ENCODE data around the gene PPP6R3.

The PPP6R3 gene

GRCh38 chr11:68560216-68560615 lies 99.7 kb downstream of the PPP6R3 start:
- no peaks in the 10 kb centered on the region for H3F3A ChIP-seq (ENCODE audit: insufficient read depth, low read length)
- no peak overlapping the region for H2AFZ ChIP-seq (ENCODE audit: low read length)
- peaks cover 91% of the 10 kb centered on the region for H3K36me3 ChIP-seq (ENCODE audit: insufficient read depth, low read length)
- H4K20me1 ChIP-seq (ENCODE audit: insufficient read depth, low read length): no peaks in the 10 kb centered on the region
- H3K9me3 ChIP-seq (ENCODE audit: low read length): no peaks in the 10 kb centered on the region
- no peaks in the 10 kb centered on the region for H3K27me3 ChIP-seq (ENCODE audit: insufficient read depth, low read length)
- H3K9me2 ChIP-seq (ENCODE audit: low read depth, low read length): no peaks in the 10 kb centered on the region
- no peaks in the 10 kb centered on the region for H3K79me2 ChIP-seq (ENCODE audit: insufficient read depth, low read length)
- H3K4me3 ChIP-seq (ENCODE audit: low read depth, low read length, poor library complexity, severe bottlenecking): no peak overlapping the region
- H3K4me2 ChIP-seq (ENCODE audit: low read length): no peak overlapping the region
- H3K27ac ChIP-seq (ENCODE audit: low read depth, low read length, poor library complexity, severe bottlenecking): no peak overlapping the region
- peaks cover 7% of the 10 kb centered on the region for H3K4me1 ChIP-seq (ENCODE audit: insufficient read depth, low read length, severe bottlenecking)
- H3K9ac ChIP-seq (ENCODE audit: low read length): no peak overlapping the region
- no peak for TF ChIP-seq CTCF (IDR thresholded peaks at IDR 0.05; ENCODE audit: low read length)
- no peak for TF ChIP-seq EZH2 (IDR thresholded peaks at IDR 0.05; ENCODE audit: borderline replicate concordance, low read length)

GRCh38 chr11:68563454-68563853 lies 102.9 kb downstream of the PPP6R3 start:
- H3K4me3 ChIP-seq (ENCODE audit: low read depth, low read length, poor library complexity, severe bottlenecking): no peak overlapping the region
- H2AFZ ChIP-seq (ENCODE audit: low read length): no peak overlapping the region
- H3K27me3 ChIP-seq (ENCODE audit: insufficient read depth, low read length): no peaks in the 10 kb centered on the region
- no peaks in the 10 kb centered on the region for H3K9me2 ChIP-seq (ENCODE audit: low read depth, low read length)
- no peaks in the 10 kb centered on the region for H3K79me2 ChIP-seq (ENCODE audit: insufficient read depth, low read length)
- no peaks in the 10 kb centered on the region for H3K9me3 ChIP-seq (ENCODE audit: low read length)
- no peaks in the 10 kb centered on the region for H3F3A ChIP-seq (ENCODE audit: insufficient read depth, low read length)
- peaks cover 93% of the 10 kb centered on the region for H3K36me3 ChIP-seq (ENCODE audit: insufficient read depth, low read length)
- H3K4me1 ChIP-seq (ENCODE audit: insufficient read depth, low read length, severe bottlenecking): peaks cover 7% of the 10 kb centered on the region
- no peak overlapping the region for H3K27ac ChIP-seq (ENCODE audit: low read depth, low read length, poor library complexity, severe bottlenecking)
- H4K20me1 ChIP-seq (ENCODE audit: insufficient read depth, low read length): no peaks in the 10 kb centered on the region
- H3K9ac ChIP-seq (ENCODE audit: low read length): no peak overlapping the region
- H3K4me2 ChIP-seq (ENCODE audit: low read length): no peak overlapping the region
- TF ChIP-seq EZH2 (IDR thresholded peaks at IDR 0.05; ENCODE audit: borderline replicate concordance, low read length): no peak
- no peak for TF ChIP-seq CTCF (IDR thresholded peaks at IDR 0.05; ENCODE audit: low read length)

- peaks cover 92% of the 10 kb centered on the region for H3K36me3 ChIP-seq (ENCODE audit: insufficient read depth, low read length)
- H2AFZ ChIP-seq (ENCODE audit: low read length): no peak overlapping the region
- H3K27me3 ChIP-seq (ENCODE audit: insufficient read depth, low read length): no peaks in the 10 kb centered on the region
- no peaks in the 10 kb centered on the region for H4K20me1 ChIP-seq (ENCODE audit: insufficient read depth, low read length)
- no peaks in the 10 kb centered on the region for H3K9me3 ChIP-seq (ENCODE audit: low read length)
- no peaks in the 10 kb centered on the region for H3F3A ChIP-seq (ENCODE audit: insufficient read depth, low read length)
- no peak overlapping the region for H3K9ac ChIP-seq (ENCODE audit: low read length)
- H3K9me2 ChIP-seq (ENCODE audit: low read depth, low read length): no peaks in the 10 kb centered on the region
- no peaks in the 10 kb centered on the region for H3K79me2 ChIP-seq (ENCODE audit: insufficient read depth, low read length)
- TF ChIP-seq EZH2 (IDR thresholded peaks at IDR 0.05; ENCODE audit: borderline replicate concordance, low read length): no peak
- no peak for TF ChIP-seq CTCF (IDR thresholded peaks at IDR 0.05; ENCODE audit: low read length)
- no peak overlapping the region for H3K27ac ChIP-seq (ENCODE audit: low read depth, low read length, poor library complexity, severe bottlenecking)
- no peak overlapping the region for H3K4me3 ChIP-seq (ENCODE audit: low read depth, low read length, poor library complexity, severe bottlenecking)
- no peak overlapping the region for H3K4me2 ChIP-seq (ENCODE audit: low read length)
- H3K4me1 ChIP-seq (ENCODE audit: insufficient read depth, low read length, severe bottlenecking): peaks cover 7% of the 10 kb centered on the region
Measured at GRCh38 chr11:68564261-68564660, 103.7 kb downstream of the PPP6R3 start.

Measured in OCI-LY1 (cell line).